ENCODE results near the gene APBB2.

Gene APBB2

GRCh38 chr4:40848940-40849339, 365.4 kb downstream of the APBB2 start:
- Histone ChIP-seq H3K79me2 (ENCODE audit: insufficient read depth, low read length) (no peaks in the 10 kb centered on the region), H3K9ac (ENCODE audit: low read length) (no peak overlapping the region), H3K27ac (ENCODE audit: low read depth, low read length, poor library complexity, severe bottlenecking) (no peak overlapping the region), H2AFZ (ENCODE audit: low read length) (no peak overlapping the region), H3F3A (ENCODE audit: insufficient read depth, low read length) (no peaks in the 10 kb centered on the region), H3K4me1 (ENCODE audit: insufficient read depth, low read length, severe bottlenecking) (no peaks in the 10 kb centered on the region), H3K4me2 (ENCODE audit: low read length) (no peak overlapping the region), H3K4me3 (ENCODE audit: low read depth, low read length, poor library complexity, severe bottlenecking) (no peak overlapping the region), H4K20me1 (ENCODE audit: insufficient read depth, low read length) (no peaks in the 10 kb centered on the region), H3K9me3 (ENCODE audit: low read length) (no peaks in the 10 kb centered on the region), H3K36me3 (ENCODE audit: insufficient read depth, low read length) (no peaks in the 10 kb centered on the region), H3K27me3 (ENCODE audit: insufficient read depth, low read length) (no peaks in the 10 kb centered on the region), H3K9me2 (ENCODE audit: low read depth, low read length) (no peaks in the 10 kb centered on the region)
- TF ChIP-seq EZH2 (IDR thresholded peaks at IDR 0.05; ENCODE audit: borderline replicate concordance, low read length) (no peak), CTCF (IDR thresholded peaks at IDR 0.05; ENCODE audit: low read length) (no peak)

DNA sequence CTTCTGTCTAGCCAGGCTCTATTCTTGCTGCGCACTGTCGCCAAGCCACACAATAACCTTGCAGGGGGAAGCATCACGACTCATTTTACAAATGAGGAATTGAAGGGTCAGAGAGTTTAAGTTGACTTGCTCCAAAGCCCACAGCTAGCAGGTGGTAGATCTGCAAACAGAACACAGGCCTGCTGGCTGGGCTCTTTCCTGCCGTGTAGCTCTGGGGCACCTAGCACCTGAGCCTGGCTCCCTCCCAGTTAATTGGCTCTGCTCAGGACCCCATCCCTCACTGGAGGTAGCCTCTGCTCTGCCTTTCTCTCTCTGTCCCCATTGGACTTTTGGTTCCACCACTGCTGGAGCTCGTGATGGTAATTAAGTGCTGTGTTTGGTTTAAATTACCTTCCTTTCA, 366.1 kb downstream of the APBB2 start:
- no peaks in the 10 kb centered on the region for H3K36me3 ChIP-seq (ENCODE audit: insufficient read depth, low read length)
- no peak overlapping the region for H3K4me3 ChIP-seq (ENCODE audit: low read depth, low read length, poor library complexity, severe bottlenecking)
- no peaks in the 10 kb centered on the region for H3K79me2 ChIP-seq (ENCODE audit: insufficient read depth, low read length)
- TF ChIP-seq EZH2 (IDR thresholded peaks at IDR 0.05; ENCODE audit: borderline replicate concordance, low read length): no peak
- H3K4me1 ChIP-seq (ENCODE audit: insufficient read depth, low read length, severe bottlenecking): no peaks in the 10 kb centered on the region
- H3K27ac ChIP-seq (ENCODE audit: low read depth, low read length, poor library complexity, severe bottlenecking): no peak overlapping the region
- H3K9me2 ChIP-seq (ENCODE audit: low read depth, low read length): no peaks in the 10 kb centered on the region
- no peak overlapping the region for H3K4me2 ChIP-seq (ENCODE audit: low read length)
- no peak overlapping the region for H3K9ac ChIP-seq (ENCODE audit: low read length)
- H2AFZ ChIP-seq (ENCODE audit: low read length): no peak overlapping the region
- no peaks in the 10 kb centered on the region for H4K20me1 ChIP-seq (ENCODE audit: insufficient read depth, low read length)
- H3K27me3 ChIP-seq (ENCODE audit: insufficient read depth, low read length): no peaks in the 10 kb centered on the region
- no peaks in the 10 kb centered on the region for H3F3A ChIP-seq (ENCODE audit: insufficient read depth, low read length)
- no peaks in the 10 kb centered on the region for H3K9me3 ChIP-seq (ENCODE audit: low read length)

DNA sequence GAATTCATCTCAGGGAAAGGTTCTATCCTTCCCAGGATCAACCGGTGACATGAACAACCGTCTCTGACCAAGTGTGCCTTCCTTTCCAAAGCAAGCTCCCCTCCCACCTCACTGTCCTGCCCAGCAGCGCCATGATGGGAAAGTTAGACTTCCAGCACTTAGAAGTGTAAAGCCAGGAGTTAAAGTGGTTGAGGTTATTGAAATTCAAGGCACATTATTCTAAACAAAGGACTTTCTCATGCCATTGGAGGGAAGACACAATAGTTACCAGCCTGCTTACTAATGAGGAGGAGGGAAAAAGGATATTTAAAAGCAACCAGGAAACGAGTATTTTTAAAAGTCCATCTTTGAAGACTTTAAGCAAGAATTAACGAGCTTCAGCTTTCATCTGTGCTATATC, 367.8 kb downstream of the APBB2 start:
- Histone ChIP-seq H3K27me3 (ENCODE audit: insufficient read depth, low read length) (no peaks in the 10 kb centered on the region), H4K20me1 (ENCODE audit: insufficient read depth, low read length) (no peaks in the 10 kb centered on the region), H3K4me1 (ENCODE audit: insufficient read depth, low read length, severe bottlenecking) (no peaks in the 10 kb centered on the region), H3K79me2 (ENCODE audit: insufficient read depth, low read length) (no peaks in the 10 kb centered on the region), H3K4me2 (ENCODE audit: low read length) (no peak overlapping the region), H3K27ac (ENCODE audit: low read depth, low read length, poor library complexity, severe bottlenecking) (no peak overlapping the region), H3K36me3 (ENCODE audit: insufficient read depth, low read length) (no peaks in the 10 kb centered on the region), H3F3A (ENCODE audit: insufficient read depth, low read length) (no peaks in the 10 kb centered on the region), H3K9me3 (ENCODE audit: low read length) (no peaks in the 10 kb centered on the region), H3K9ac (ENCODE audit: low read length) (no peak overlapping the region), H2AFZ (ENCODE audit: low read length) (no peak overlapping the region), H3K4me3 (ENCODE audit: low read depth, low read length, poor library complexity, severe bottlenecking) (no peak overlapping the region), H3K9me2 (ENCODE audit: low read depth, low read length) (no peaks in the 10 kb centered on the region)
- TF ChIP-seq EZH2 (IDR thresholded peaks at IDR 0.05; ENCODE audit: borderline replicate concordance, low read length): no peak
- TF ChIP-seq CTCF (IDR thresholded peaks at IDR 0.05; ENCODE audit: low read length): no peak

DNA sequence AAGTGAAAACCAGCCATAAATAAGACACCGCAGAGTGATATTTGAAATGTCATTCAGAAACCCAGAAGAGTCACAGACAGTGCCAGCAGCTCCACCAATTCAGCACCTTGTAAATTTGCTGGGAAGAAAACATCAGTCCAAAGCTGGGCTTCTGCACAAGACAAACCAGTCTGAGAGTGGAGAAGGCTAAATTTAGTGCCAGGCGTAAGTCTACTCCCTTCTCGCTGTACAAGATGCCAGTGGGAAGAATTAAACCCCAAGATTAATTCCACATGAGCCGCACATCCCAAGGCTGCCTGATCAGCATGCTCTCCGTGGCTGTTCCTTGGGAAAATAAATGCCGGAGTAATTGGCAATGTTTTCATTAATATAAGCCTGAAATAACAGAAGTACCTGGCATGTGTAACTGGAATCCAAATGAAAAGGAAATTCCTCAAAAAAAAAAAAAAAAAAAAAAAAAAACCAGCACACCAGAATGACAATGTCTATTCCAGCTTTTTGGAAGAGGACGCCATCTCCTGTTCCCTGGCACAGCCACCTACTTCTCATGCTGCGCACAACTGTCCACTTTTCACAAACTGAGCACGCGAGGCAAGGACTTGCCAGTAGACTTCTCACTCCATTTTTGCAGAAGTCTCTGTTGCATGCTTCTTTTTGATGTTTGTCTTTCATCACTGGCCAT, 369.0 kb downstream of the APBB2 start:
- Histone ChIP-seq H3K27ac (ENCODE audit: low read depth, low read length, poor library complexity, severe bottlenecking) (no peak overlapping the region), H3K79me2 (ENCODE audit: insufficient read depth, low read length) (no peaks in the 10 kb centered on the region), H3K4me3 (ENCODE audit: low read depth, low read length, poor library complexity, severe bottlenecking) (no peak overlapping the region), H4K20me1 (ENCODE audit: insufficient read depth, low read length) (no peaks in the 10 kb centered on the region), H3K9me3 (ENCODE audit: low read length) (no peaks in the 10 kb centered on the region), H3F3A (ENCODE audit: insufficient read depth, low read length) (no peaks in the 10 kb centered on the region), H3K9ac (ENCODE audit: low read length) (no peak overlapping the region), H3K9me2 (ENCODE audit: low read depth, low read length) (no peaks in the 10 kb centered on the region), H3K36me3 (ENCODE audit: insufficient read depth, low read length) (no peaks in the 10 kb centered on the region), H2AFZ (ENCODE audit: low read length) (no peak overlapping the region), H3K27me3 (ENCODE audit: insufficient read depth, low read length) (no peaks in the 10 kb centered on the region), H3K4me1 (ENCODE audit: insufficient read depth, low read length, severe bottlenecking) (no peaks in the 10 kb centered on the region), H3K4me2 (ENCODE audit: low read length) (no peak overlapping the region)
- no peak for TF ChIP-seq EZH2 (IDR thresholded peaks at IDR 0.05; ENCODE audit: borderline replicate concordance, low read length)
- TF ChIP-seq CTCF (IDR thresholded peaks at IDR 0.05; ENCODE audit: low read length): no peak

All from OCI-LY1 (cell line).